CD4-positive, alpha-beta T cell (primary cell): ENCODE measurements around the gene ZNF467. TPM values are rescaled to one million over a fixed set of nuclear protein-coding genes. Genes with fewer than 3 reads are reported as not detected.

Experiments
- ATAC-seq: fragments of 200-7000 bp; cut with Tn5 transposase; one replicate; pipeline ENCODE4 v1.10.0; 2022; ENCODE audit warnings: mild to moderate bottlenecking; ENCODE audit not compliant: poor library complexity
- CTCF ChIA-PET: fragments of 350-600 bp; sonication (Branson Sonifier 250); formaldehyde crosslinking; loops from one replicate; lab custom pipeline; 2021; ENCODE audit warnings: antibody characterized with exemption, inconsistent platforms; lab: Charles Lee
- POLR2A ChIA-PET: fragments of 350-600 bp; sonication (Branson Sonifier 250); formaldehyde crosslinking; loops from one replicate; lab custom pipeline; 2021; ENCODE audit warnings: antibody characterized with exemption, inconsistent platforms; lab: Charles Lee
- DNase-seq, 14 experiments: peaks; one replicate each; pipeline ENCODE4 v3.0.0-alpha.2; 2013 to 2020; ENCODE audit warnings: mixed read lengths in 2 of 14
- H3K27ac ChIP-seq, 2 donors: one replicate each; pipeline versions ENCODE4 v1.5.1 to v1.7.0; 2013; ENCODE audit warnings: low read length in 2 of 2, low read depth in 1 of 2, mild to moderate bottlenecking in 1 of 2
- H3K27me3 ChIP-seq, 2 experiments: 1 replicate in 1 of 2; 2 replicates in 1 of 2; pipeline versions ENCODE4 v1.6.1 to v1.7.0; 2013; ENCODE audit warnings: low read length in 2 of 2, control low read depth in 1 of 2, mild to moderate bottlenecking in 1 of 2, moderate library complexity in 1 of 2; ENCODE audit not compliant: insufficient read depth in 2 of 2, control insufficient read depth in 1 of 2
- H3K36me3 ChIP-seq: one replicate; pipeline ENCODE4 v1.6.1; 2013; ENCODE audit warnings: low read length, control low read depth; ENCODE audit not compliant: insufficient read depth
- H3K4me1 ChIP-seq: one replicate; pipeline ENCODE4 v1.6.1; 2013; ENCODE audit warnings: low read length, control low read depth; ENCODE audit not compliant: insufficient read depth
- H3K4me3 ChIP-seq: one replicate; pipeline ENCODE4 v1.5.1; 2013; ENCODE audit warnings: mild to moderate bottlenecking, low read length, moderate library complexity
- H3K9me3 ChIP-seq, 2 experiments: 1 replicate in 1 of 2; 2 replicates in 1 of 2; pipeline versions ENCODE4 v1.6.1 to v1.7.0; 2013; ENCODE audit warnings: low read length in 2 of 2, mild to moderate bottlenecking in 2 of 2, control low read depth in 1 of 2, moderate library complexity in 1 of 2; ENCODE audit not compliant: control insufficient read depth in 1 of 2, insufficient read depth in 1 of 2
- H3K27ac Mint-ChIP-seq: one replicate; pipeline ENCODE4 v1.8.0; 2020; ENCODE audit warnings: mixed read lengths
- H3K27me3 Mint-ChIP-seq: one replicate; pipeline ENCODE4 v1.8.0; 2021; ENCODE audit warnings: mixed read lengths
- H3K36me3 Mint-ChIP-seq: one replicate; pipeline ENCODE4 v1.8.0; 2021; ENCODE audit warnings: low read depth, mixed read lengths
- H3K4me1 Mint-ChIP-seq: one replicate; pipeline ENCODE4 v1.8.0; 2021; ENCODE audit warnings: low read depth, mixed read lengths
- H3K4me3 Mint-ChIP-seq: one replicate; pipeline ENCODE4 v1.8.0; 2020; ENCODE audit warnings: mild to moderate bottlenecking, mixed read lengths
- H3K9me3 Mint-ChIP-seq: one replicate; pipeline ENCODE4 v1.8.0; 2020; ENCODE audit warnings: mixed read lengths
- intact Hi-C, 2 experiments: fragments of 100-400 bp; cut with DNase I in 1 of 2; cut with micrococcal nuclease in 1 of 2; formaldehyde crosslinking; loops; one replicate each; pipeline versions ENCODE4 v1.15.1 to v1.9.0; 2023 to 2025; cut with DNase I, micrococcal nuclease
- total RNA-seq, 174 experiments: library from RNA in 2 of 174; stranded (reverse) in 2 of 174; gene quantifications; one replicate each; pipeline ENCODE4 v1.2.3 and lab custom pipeline; 2021 to 2026
- TF ChIP-seq, protein P1 (sequence below): fragments of 200-600 bp; IDR thresholded peaks from one replicate; pipeline ENCODE4 v1.8.0; 2022; ENCODE audit warnings: antibody characterized with exemption, mild to moderate bottlenecking

The ZNF467 gene
- total RNA-seq, 2 experiments from 2014 or later = 4.1 to 4.3 TPM

DNA sequence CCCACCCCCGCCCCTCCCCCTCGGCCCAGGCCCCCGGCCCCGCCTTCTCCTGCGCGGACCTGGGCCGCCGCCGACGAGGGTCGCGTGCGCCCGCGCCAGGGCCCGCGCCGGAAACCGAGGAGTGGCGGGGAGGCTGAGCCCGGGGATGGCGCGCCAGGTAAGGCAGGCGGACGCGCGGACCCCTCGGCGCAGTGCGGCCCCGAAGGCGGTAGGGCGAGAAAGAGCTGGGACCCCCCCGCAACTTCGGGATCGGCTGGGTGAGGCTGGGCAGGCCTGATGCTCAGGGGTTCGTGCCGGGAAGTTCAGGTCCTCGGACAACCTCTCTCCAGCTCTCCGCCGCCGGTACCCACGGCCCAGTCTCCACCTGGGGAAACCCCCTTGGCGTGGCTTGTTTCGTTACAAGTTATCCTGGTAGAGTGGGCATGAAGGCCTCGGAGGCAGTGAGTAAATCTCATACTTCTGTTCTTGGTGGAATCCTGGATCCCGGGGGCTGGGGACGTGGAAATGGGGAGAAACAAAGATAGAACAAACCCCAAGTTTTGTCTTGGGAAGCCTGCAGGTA is 58.4 kb downstream of the ZNF467 start:
- Histone ChIP-seq H3K4me3 (peak overlapping the region; percentile 68), H3K27me3 (no peaks in the 10 kb centered on the region), H3K27ac (peak overlapping the region; percentile 51 to 74), H3K36me3 (peaks cover 3% of the 10 kb centered on the region), H3K4me1 (peaks cover 29% of the 10 kb centered on the region), H3K9me3 (peaks cover 20 to 24% of the 10 kb centered on the region in 2 experiments)
- peaks cover 10% of the 10 kb centered on the region for H3K9me3 Mint-ChIP-seq
- peak overlapping the region; percentile 79 for H3K27ac Mint-ChIP-seq
- ChIA-PET CTCF (interaction anchor here (1.3 to 1.7 kb wide), 2 partner anchors 27 to 91 kb away, joined by 7 read pairs; no protein-coding TSS in a partner anchor), POLR2A (interaction anchor here (0.7 to 2.0 kb wide), 5 partner anchors 58 to 692 kb away, joined by 3 to 10 read pairs (median 4); partner anchors contain the start of gene ZNF398)
- TF ChIP-seq, protein P1, sequence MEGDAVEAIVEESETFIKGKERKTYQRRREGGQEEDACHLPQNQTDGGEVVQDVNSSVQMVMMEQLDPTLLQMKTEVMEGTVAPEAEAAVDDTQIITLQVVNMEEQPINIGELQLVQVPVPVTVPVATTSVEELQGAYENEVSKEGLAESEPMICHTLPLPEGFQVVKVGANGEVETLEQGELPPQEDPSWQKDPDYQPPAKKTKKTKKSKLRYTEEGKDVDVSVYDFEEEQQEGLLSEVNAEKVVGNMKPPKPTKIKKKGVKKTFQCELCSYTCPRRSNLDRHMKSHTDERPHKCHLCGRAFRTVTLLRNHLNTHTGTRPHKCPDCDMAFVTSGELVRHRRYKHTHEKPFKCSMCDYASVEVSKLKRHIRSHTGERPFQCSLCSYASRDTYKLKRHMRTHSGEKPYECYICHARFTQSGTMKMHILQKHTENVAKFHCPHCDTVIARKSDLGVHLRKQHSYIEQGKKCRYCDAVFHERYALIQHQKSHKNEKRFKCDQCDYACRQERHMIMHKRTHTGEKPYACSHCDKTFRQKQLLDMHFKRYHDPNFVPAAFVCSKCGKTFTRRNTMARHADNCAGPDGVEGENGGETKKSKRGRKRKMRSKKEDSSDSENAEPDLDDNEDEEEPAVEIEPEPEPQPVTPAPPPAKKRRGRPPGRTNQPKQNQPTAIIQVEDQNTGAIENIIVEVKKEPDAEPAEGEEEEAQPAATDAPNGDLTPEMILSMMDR = no peak
- DNase-seq = peak in 6 of 14 experiments; percentile 20 to 80 (median 32)
- intact Hi-C loops = loop anchor here (1.0 to 10.0 kb wide), 13 partner anchors 56 to 1512 kb away; partner anchors contain the start of genes ABCF2 (in 1 of the 2), ATP6V0E2 (in 1 of the 2), CDK5 (in 1 of the 2) and FASTK (in 1 of the 2)
- H3K4me1 Mint-ChIP-seq = peaks cover 21% of the 10 kb centered on the region
- H3K4me3 Mint-ChIP-seq = peak overlapping the region; percentile 86
- ATAC-seq = peak; percentile 39
- peaks cover 18% of the 10 kb centered on the region for H3K36me3 Mint-ChIP-seq
- H3K27me3 Mint-ChIP-seq = no peaks in the 10 kb centered on the region

Other genes with a start within 250 kb of the ZNF467 start
- 10 to 100 TPM; 25.6 to 26.6 TPM for gene ZNF862, start 64.8 kb upstream of the ZNF467 start, total RNA-seq
- gene ATP6V0E2, start 100.4 kb upstream of the ZNF467 start, total RNA-seq = 10 to 100 TPM; 23.2 to 24.9 TPM